GM12878 (cell line): ENCODE results near the gene RPL7L1. TPM values are rescaled to one million over a fixed set of nuclear protein-coding genes. Genes with fewer than 3 reads are reported as not detected.

ENCODE experiments used
- ATAC-seq: fragments of 200-7000 bp; cut with Tn5 transposase; 3 replicates; pipeline ENCODE4 v1.9.1; 2020; ENCODE audit warnings: mild to moderate bottlenecking, moderate library complexity
- BruUV-seq: library from RNA; stranded (reverse); fragments of 400-500 nt; replicated peaks from 2 replicates; lab custom pipeline; 2021; lab: Mats Ljungman, UMichigan
- CTCF ChIA-PET: fragments of 300-600 bp; sonication (Branson Sonifier 250); formaldehyde crosslinking; extraction: SDS; loops from one replicate; lab custom pipeline; 2021; ENCODE audit warnings: inconsistent platforms; lab: Yijun Ruan, JAX
- POLR2A ChIA-PET: fragments of 350-600 bp; formaldehyde crosslinking; extraction: SDS; loops from one replicate; lab custom pipeline; 2021; ENCODE audit warnings: inconsistent platforms; lab: Charles Lee
- RAD21 ChIA-PET: fragments of 300-600 bp; sonication (Branson Sonifier 250); formaldehyde crosslinking; loops from one replicate; lab custom pipeline; 2023; ENCODE audit warnings: antibody characterized with exemption; ENCODE audit not compliant: unreplicated experiment; lab: Charles Lee
- SMC1A ChIA-PET: fragments of 300-600 bp; sonication (Branson Sonifier 250); formaldehyde crosslinking; loops from one replicate; lab custom pipeline; 2023; ENCODE audit not compliant: unreplicated experiment, uncharacterized antibody; lab: Charles Lee
- DNase-seq: peaks from one replicate; pipeline ENCODE4 v3.0.0-alpha.2; 2011; ENCODE audit warnings: low read depth, low spot score
- FAIRE-seq: peaks from 3 replicates; lab custom pipeline; 2011; peaks lifted over from hg19 to GRCh38; lab: Jason Lieb, UNC
- H2AFZ ChIP-seq: 2 replicates; pipeline ENCODE4 v1.6.0; 2011; ENCODE audit warnings: low read depth, low read length, control low read depth; ENCODE audit not compliant: control insufficient read depth
- H3K27ac ChIP-seq: 2 replicates; pipeline ENCODE4 v1.5.1; 2011; ENCODE audit warnings: control low read depth; ENCODE audit not compliant: control insufficient read depth, insufficient read depth
- H3K27me3 ChIP-seq, 2 experiments: replicated peaks in 1 of 2; 2 replicates each; pipeline versions ENCODE4 v1.6.0 to v1.6.1; 2011; ENCODE audit warnings: low read length in 1 of 2; ENCODE audit not compliant: control insufficient read depth in 2 of 2, insufficient read depth in 2 of 2
- H3K36me3 ChIP-seq, 2 experiments: 2 replicates each; pipeline ENCODE4 v1.5.1; 2011; ENCODE audit warnings: low read length in 1 of 2; ENCODE audit not compliant: control insufficient read depth in 2 of 2, insufficient read depth in 2 of 2
- H3K4me1 ChIP-seq: 2 replicates; pipeline ENCODE4 v1.6.1; 2011; ENCODE audit warnings: mild to moderate bottlenecking, low read length, moderate library complexity, mixed read lengths; ENCODE audit not compliant: control insufficient read depth, insufficient read depth
- H3K4me2 ChIP-seq: 2 replicates; pipeline ENCODE4 v1.6.0; 2011; ENCODE audit warnings: control low read depth; ENCODE audit not compliant: control insufficient read depth, insufficient read depth
- H3K4me3 ChIP-seq: fragments of 200-600 bp; sonication (generic); 2 replicates; pipeline ENCODE4 v1.5.1; 2016
- H3K79me2 ChIP-seq: 2 replicates; pipeline ENCODE4 v1.6.0; 2011; ENCODE audit warnings: low read length; ENCODE audit not compliant: control insufficient read depth, insufficient read depth
- H3K9ac ChIP-seq: 2 replicates; pipeline ENCODE4 v1.8.0; 2011; ENCODE audit warnings: low read length, control low read depth, mixed read lengths; ENCODE audit not compliant: control insufficient read depth, insufficient read depth
- H3K9me3 ChIP-seq: replicated peaks from 3 replicates; pipeline ENCODE4 v1.5.1; 2011; ENCODE audit warnings: mild to moderate bottlenecking, low read length; ENCODE audit not compliant: control insufficient read depth, insufficient read depth
- H4K20me1 ChIP-seq: 2 replicates; pipeline ENCODE4 v1.6.0; 2011; ENCODE audit not compliant: control insufficient read depth, insufficient read depth
- FOXK2 ChIP-seq: fragments of 450-650 bp; IDR thresholded peaks from 2 replicates; pipeline ENCODE4 v1.6.1; 2017; ENCODE audit warnings: mild to moderate bottlenecking, moderate library complexity
- HDAC2 ChIP-seq: fragments of 200-600 bp; sonication (generic); IDR thresholded peaks from 2 replicates; pipeline ENCODE4 v1.6.1; 2017
- RELA ChIP-seq: fragments of 450-650 bp; IDR thresholded peaks from 2 replicates; pipeline ENCODE4 v1.8.0; 2014; ENCODE audit warnings: borderline replicate concordance; ENCODE audit not compliant: partially characterized antibody
- SUPT20H ChIP-seq: IDR thresholded peaks from 2 replicates; pipeline ENCODE4 v1.6.1; 2011; ENCODE audit warnings: low read depth, mild to moderate bottlenecking, low read length, moderate library complexity, borderline replicate concordance; ENCODE audit not compliant: control insufficient read depth
- WGBS: methylation state at CpG from one replicate; pipeline ENCODE4 v1.1.6; 2016; ENCODE audit warnings: low lambda C conversion rate; ENCODE audit not compliant: insufficient replicate concordance, insufficient coverage; ENCODE audit errors: missing lambda C conversion rate; 5-methylcytosine and 5-hydroxymethylcytosine counted together
- in situ Hi-C: fragments of 300-500 bp; cut with MboI; formaldehyde crosslinking; loops from 9 replicates; pipeline ENCODE4 v1.14.3; 2018; ENCODE audit warnings: mixed read lengths
- intact Hi-C: fragments of 100-400 bp; cut with micrococcal nuclease; formaldehyde crosslinking; loops from one replicate; pipeline ENCODE4 v1.14.2; 2022; ENCODE audit not compliant: unreplicated experiment
- polyA plus RNA-seq, 11 experiments: library from polyadenylated mRNA; depleted of rRNA in 4 of 11; unstranded in 6 of 11; stranded (reverse) in 5 of 11; fragments of >200 nt; fragmentation: Nextera tagmentation in 4 of 11; fragmentation: Illumina TruSeq in 1 of 11; extraction: Ambion mirVana in 4 of 11; extraction: Trizol in 1 of 11; gene quantifications; 1 replicate in 1 of 11; 2 replicates in 10 of 11; pipeline versions ENCODE4 v1.2.1 to v1.2.3, GENCODE V29; 2011 to 2016; ENCODE audit warnings: inconsistent platforms in 2 of 11, missing spikeins in 2 of 11, low read depth in 1 of 11
- total RNA-seq, 4 experiments: library from RNA; depleted of rRNA in 3 of 4; stranded (reverse); fragments of >200 nt in 3 of 4; fragmentation: Illumina TruSeq in 1 of 4; extraction: Trizol in 1 of 4; gene quantifications; 2 replicates each; pipeline versions ENCODE4 v1.2.1 to v1.2.3, GENCODE V29; 2013 to 2021
- TF ChIP-seq, protein P1 (sequence below): fragments of 450-650 bp; IDR thresholded peaks from 2 replicates; pipeline ENCODE4 v1.6.1; 2018; ENCODE audit warnings: mild to moderate bottlenecking, low read depth, moderate library complexity; ENCODE audit not compliant: partially characterized antibody
- TF ChIP-seq, protein P2 (sequence below): fragments of 450-650 bp; IDR thresholded peaks from 2 replicates; pipeline ENCODE4 v1.6.1; 2018; ENCODE audit warnings: borderline replicate concordance, mild to moderate bottlenecking; ENCODE audit not compliant: partially characterized antibody
- TF ChIP-seq, protein P3 (sequence below): fragments of 150-350 bp; IDR thresholded peaks from 2 replicates; pipeline ENCODE4 v1.6.1; 2016; ENCODE audit warnings: low read depth, low read length
- TF ChIP-seq, protein P4 (sequence below): IDR thresholded peaks from 2 replicates; pipeline ENCODE4 v1.6.1; 2011; ENCODE audit warnings: low read depth, low read length, improper control_type of control experiment, borderline replicate concordance
- TF ChIP-seq, protein P5 (sequence below): IDR thresholded peaks from 2 replicates; pipeline ENCODE4 v1.6.1; 2012; ENCODE audit warnings: low read depth, low read length, improper control_type of control experiment

The RPL7L1 gene
- total and polyA plus RNA-seq, 10 of the 15 experiments (the other 5 are each of a cell fraction or from before 2014, with no cell fraction given): 54.1 to 154 (median 104) TPM

DNA sequence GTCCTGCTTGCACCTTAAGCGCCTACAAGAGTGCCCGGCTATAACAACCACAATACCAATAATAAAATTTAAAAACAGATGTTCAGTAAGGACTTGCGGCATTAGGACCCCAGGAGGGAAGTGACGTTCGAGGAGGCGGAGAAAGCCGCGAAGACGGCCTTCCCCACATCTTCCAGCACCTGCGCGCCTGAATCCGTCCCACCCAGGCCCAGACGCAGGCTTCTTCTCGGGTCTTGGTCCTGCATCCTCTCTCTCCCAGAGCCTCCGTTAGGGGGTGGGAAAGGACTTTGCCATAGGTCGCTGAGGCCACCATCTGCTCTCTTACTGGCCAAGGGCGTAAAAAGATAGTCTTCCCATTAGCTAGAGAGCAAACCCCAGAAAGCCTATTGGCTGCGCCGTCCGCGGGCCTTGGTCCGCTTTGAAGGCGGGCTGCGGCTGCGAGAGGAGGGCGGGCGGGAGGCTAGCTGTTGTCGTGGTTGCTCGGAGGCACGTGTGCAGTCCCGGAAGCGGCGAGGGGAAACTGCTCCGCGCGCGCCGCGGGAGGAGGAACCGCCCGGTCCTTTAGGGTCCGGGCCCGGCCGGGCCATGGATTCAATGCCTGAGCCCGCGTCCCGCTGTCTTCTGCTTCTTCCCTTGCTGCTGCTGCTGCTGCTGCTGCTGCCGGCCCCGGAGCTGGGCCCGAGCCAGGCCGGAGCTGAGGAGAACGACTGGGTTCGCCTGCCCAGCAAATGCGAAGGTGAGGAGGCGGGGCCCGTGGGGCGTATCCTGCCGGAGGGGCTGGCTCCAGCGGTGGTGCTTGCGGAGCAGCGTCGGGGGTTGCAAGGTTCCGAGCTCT is 49.8 kb downstream of the RPL7L1 start, which contains the start of gene CNPY3:
TSS of gene CNPY3 (plus strand) at position 495 of the 835 bp plus-strand sequence. CDS start at position 586, 91 bp downstream.
- H3K27ac ChIP-seq: peak within 1 kb of the TSS; percentile 96
- POLR2A ChIA-PET: interaction anchor here (0.5 to 3.1 kb wide), 28 partner anchors 14 to 701 kb away, joined by 3 to 32 read pairs (median 5); partner anchors contain the start of genes CUL7, KLC4, KLHDC3 and MEA1
- WGBS: under 1% methylated on average over 63 of the region's 63 CpGs
- H3K9me3 ChIP-seq: no peaks in the 10 kb centered on the region
- RAD21 ChIA-PET: interaction anchor here (0.5 to 3.8 kb wide), 15 partner anchors 19 to 455 kb away, joined by 3 to 31 read pairs (median 3); partner anchors contain the start of genes CUL7, KLC4, KLHDC3 and MEA1
- SMC1A ChIA-PET: interaction anchor here (0.6 to 3.2 kb wide), 16 partner anchors 10 to 359 kb away, joined by 3 to 13 read pairs (median 3); partner anchors contain the start of genes KLHDC3, MEA1, PEX6 and PPP2R5D
- DNase-seq: peak; percentile 98
- in situ Hi-C loops (no loop called here), intact Hi-C loops (no loop called here)
- H2AFZ ChIP-seq: peak within 1 kb of the TSS; percentile 87
- CTCF ChIA-PET: interaction anchor here (0.6 to 2.3 kb wide), 11 partner anchors 13 to 454 kb away, joined by 3 to 9 read pairs (median 3); partner anchors contain the start of genes CUL7, PPP2R5D and PTCRA
- peaks cover 40% of the 10 kb centered on the region for H3K79me2 ChIP-seq
- H3K4me1 ChIP-seq: peaks cover 17% of the 10 kb centered on the region
- H3K27me3 ChIP-seq: no peaks in the 10 kb centered on the region
- peaks cover 1 to 13% of the 10 kb centered on the region in 2 experiments for H3K36me3 ChIP-seq
- H3K4me2 ChIP-seq: peak within 1 kb of the TSS; percentile 95
- peak; percentile 98 for FAIRE-seq
- H3K9ac ChIP-seq: peak within 1 kb of the TSS; percentile 91
- peak within 1 kb of the TSS; percentile 93 for H3K4me3 ChIP-seq
- H4K20me1 ChIP-seq: peaks cover under 1% of the 10 kb centered on the region
- BruUV-seq: TSS peak; percentile 73
- peak; percentile 88 for ATAC-seq
- TF ChIP-seq SUPT20H (no peak), FOXK2 (peak; percentile 87), RELA (no peak), HDAC2 (no peak)
- TF ChIP-seq, protein P1, sequence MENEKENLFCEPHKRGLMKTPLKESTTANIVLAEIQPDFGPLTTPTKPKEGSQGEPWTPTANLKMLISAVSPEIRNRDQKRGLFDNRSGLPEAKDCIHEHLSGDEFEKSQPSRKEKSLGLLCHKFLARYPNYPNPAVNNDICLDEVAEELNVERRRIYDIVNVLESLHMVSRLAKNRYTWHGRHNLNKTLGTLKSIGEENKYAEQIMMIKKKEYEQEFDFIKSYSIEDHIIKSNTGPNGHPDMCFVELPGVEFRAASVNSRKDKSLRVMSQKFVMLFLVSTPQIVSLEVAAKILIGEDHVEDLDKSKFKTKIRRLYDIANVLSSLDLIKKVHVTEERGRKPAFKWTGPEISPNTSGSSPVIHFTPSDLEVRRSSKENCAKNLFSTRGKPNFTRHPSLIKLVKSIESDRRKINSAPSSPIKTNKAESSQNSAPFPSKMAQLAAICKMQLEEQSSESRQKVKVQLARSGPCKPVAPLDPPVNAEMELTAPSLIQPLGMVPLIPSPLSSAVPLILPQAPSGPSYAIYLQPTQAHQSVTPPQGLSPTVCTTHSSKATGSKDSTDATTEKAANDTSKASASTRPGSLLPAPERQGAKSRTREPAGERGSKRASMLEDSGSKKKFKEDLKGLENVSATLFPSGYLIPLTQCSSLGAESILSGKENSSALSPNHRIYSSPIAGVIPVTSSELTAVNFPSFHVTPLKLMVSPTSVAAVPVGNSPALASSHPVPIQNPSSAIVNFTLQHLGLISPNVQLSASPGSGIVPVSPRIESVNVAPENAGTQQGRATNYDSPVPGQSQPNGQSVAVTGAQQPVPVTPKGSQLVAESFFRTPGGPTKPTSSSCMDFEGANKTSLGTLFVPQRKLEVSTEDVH: peak; percentile 1
- TF ChIP-seq, protein P2, sequence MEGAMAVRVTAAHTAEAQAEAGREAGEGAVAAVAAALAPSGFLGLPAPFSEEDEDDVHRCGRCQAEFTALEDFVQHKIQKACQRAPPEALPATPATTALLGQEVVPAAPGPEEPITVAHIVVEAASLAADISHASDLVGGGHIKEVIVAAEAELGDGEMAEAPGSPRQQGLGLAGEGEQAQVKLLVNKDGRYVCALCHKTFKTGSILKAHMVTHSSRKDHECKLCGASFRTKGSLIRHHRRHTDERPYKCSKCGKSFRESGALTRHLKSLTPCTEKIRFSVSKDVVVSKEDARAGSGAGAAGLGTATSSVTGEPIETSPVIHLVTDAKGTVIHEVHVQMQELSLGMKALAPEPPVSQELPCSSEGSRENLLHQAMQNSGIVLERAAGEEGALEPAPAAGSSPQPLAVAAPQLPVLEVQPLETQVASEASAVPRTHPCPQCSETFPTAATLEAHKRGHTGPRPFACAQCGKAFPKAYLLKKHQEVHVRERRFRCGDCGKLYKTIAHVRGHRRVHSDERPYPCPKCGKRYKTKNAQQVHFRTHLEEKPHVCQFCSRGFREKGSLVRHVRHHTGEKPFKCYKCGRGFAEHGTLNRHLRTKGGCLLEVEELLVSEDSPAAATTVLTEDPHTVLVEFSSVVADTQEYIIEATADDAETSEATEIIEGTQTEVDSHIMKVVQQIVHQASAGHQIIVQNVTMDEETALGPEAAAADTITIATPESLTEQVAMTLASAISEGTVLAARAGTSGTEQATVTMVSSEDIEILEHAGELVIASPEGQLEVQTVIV: peak; percentile 78
- TF ChIP-seq, protein P3, sequence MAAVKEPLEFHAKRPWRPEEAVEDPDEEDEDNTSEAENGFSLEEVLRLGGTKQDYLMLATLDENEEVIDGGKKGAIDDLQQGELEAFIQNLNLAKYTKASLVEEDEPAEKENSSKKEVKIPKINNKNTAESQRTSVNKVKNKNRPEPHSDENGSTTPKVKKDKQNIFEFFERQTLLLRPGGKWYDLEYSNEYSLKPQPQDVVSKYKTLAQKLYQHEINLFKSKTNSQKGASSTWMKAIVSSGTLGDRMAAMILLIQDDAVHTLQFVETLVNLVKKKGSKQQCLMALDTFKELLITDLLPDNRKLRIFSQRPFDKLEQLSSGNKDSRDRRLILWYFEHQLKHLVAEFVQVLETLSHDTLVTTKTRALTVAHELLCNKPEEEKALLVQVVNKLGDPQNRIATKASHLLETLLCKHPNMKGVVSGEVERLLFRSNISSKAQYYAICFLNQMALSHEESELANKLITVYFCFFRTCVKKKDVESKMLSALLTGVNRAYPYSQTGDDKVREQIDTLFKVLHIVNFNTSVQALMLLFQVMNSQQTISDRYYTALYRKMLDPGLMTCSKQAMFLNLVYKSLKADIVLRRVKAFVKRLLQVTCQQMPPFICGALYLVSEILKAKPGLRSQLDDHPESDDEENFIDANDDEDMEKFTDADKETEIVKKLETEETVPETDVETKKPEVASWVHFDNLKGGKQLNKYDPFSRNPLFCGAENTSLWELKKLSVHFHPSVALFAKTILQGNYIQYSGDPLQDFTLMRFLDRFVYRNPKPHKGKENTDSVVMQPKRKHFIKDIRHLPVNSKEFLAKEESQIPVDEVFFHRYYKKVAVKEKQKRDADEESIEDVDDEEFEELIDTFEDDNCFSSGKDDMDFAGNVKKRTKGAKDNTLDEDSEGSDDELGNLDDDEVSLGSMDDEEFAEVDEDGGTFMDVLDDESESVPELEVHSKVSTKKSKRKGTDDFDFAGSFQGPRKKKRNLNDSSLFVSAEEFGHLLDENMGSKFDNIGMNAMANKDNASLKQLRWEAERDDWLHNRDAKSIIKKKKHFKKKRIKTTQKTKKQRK: peak; percentile 58; the same call in 1 of the 2 replicates
- TF ChIP-seq, protein P4, sequence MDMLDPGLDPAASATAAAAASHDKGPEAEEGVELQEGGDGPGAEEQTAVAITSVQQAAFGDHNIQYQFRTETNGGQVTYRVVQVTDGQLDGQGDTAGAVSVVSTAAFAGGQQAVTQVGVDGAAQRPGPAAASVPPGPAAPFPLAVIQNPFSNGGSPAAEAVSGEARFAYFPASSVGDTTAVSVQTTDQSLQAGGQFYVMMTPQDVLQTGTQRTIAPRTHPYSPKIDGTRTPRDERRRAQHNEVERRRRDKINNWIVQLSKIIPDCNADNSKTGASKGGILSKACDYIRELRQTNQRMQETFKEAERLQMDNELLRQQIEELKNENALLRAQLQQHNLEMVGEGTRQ: peak; percentile 56
- TF ChIP-seq, protein P5, sequence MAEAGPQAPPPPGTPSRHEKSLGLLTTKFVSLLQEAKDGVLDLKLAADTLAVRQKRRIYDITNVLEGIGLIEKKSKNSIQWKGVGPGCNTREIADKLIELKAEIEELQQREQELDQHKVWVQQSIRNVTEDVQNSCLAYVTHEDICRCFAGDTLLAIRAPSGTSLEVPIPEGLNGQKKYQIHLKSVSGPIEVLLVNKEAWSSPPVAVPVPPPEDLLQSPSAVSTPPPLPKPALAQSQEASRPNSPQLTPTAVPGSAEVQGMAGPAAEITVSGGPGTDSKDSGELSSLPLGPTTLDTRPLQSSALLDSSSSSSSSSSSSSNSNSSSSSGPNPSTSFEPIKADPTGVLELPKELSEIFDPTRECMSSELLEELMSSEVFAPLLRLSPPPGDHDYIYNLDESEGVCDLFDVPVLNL: peak; percentile 87
